UCSD-AML1 (cell line): Measurements from ENCODE around the gene ITGA6.

Experiments
- DNase-seq: peaks from one replicate; lab custom pipeline; 2025; ENCODE audit not compliant: unreplicated experiment; lab: John Stamatoyannopoulos, UW

ITGA6 gene

DNA sequence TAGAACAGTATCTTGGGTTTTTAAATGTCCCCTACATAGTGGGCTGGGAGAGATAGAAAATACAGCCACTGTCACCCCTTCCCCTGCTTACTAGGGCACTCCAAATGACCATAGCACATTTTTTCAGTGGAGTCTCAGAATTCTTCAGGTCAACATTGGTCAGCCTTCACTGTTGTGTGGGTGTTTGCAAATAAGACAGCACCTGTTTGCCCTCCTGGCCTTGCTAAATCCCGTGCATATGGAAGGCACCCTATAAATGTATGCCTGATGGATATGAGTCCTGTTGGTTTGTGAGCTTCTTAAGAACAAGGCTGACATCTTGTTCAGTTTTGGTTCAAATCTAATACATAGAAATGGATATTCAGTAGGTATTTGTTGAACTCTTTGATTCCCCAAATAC is 12.5 kb downstream of the ITGA6 start:
- no peak for DNase-seq

DNA sequence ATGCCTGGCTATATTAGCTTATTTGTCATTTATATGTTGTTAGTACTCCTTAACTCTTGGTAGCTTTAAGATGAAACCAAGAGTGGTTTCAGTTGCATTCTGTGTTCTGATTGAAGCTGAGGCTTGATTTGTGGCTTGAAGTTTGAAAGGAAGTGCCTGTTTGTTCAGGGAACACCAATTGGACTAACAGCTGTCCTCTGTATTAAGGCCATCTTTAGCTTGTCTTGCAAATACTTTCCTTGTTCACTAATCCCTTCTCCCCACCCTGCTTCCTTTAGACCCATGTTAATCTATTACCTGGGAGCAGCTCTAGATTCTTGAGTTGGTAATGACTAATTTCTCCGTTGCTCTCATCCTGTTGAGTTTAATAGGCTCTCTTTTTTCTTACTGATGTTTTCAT is 13.4 kb downstream of the ITGA6 start:
- DNase-seq, result no peak

DNA sequence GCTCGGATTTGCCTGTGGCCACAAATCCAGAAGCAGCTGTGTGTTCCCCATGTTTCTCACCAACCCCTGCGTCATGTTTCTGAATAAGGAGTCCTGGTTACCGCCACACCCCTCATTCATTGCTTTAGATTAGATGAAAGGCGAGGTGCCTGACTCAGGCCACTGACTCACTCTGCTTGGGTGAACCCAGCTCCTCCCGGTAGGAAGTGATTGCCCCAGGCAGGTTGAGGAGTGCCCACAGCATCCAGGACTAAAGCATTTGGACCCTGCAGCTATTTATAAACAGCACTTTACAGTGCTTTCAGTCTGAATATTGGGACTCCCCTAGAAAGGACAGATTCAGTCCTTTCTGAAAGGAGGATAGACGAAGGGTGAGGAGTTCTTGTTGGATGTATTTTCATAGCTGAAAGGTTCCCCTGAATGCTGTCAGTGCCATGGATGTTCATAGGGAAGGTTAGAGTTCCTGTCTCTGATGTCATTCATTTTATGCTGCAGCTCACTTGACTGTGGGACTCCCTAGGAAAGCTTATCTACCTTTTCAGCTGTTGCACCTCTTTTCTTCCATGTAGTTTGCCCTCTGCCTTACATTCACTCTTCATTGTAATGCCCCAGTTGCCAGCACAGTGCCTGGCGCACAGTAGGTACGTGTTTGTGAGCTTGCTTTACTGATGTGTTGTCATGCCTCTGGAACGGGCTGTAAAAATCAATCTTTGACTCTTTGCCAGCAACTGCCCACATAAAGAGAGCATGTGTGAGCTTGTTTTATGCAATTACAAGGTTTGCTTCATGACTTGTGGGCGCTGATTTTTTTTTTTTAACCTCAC is 14.9 kb downstream of the ITGA6 start:
- DNase-seq, result no peak

DNA sequence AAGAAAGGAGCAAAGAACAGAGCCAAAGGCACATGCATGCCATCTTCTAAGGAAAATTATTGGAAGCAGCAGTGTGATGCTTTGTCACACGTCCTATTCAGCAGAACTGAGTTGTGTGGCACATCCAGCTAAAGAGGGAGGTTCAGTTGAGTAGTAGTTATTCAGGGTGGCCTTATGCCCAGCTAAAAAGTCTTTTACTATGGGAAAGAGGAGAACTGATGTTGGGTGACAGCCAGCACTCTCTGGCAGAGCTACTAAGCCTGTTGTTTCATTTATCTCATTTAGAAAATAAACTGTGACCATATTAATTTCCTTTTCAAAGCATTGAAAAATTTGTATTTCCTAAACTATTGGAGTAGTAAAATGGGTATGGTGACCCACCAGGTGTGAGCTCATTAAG is 18.5 kb downstream of the ITGA6 start:
- DNase-seq, result no peak

DNA sequence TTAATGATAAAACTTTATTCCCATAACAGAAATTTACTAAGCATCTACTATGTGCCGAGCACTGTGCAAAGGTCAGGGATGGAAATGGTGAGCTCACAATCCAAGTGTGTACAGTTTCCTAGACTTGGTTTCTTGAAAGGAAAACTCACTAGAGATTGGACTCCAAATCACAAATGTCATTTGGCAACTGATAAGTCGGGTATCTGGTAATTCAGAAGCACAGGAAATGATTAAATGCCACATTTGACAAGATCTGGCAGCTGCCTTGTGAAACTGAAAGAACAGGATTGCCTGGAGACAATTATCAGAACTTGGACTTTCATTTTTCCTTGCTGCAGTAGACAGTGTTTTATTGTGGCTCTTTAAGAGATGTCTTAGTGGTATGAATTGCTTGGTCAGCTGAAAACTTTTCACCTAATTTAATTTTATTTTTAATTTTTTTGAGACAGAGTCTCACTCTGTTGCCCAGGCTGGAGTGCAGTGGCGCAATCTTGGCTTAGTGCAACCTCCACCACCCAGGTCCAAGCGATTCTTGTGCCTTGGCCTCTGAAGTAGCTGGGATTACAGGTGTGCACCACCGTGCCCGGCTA is 19.2 kb downstream of the ITGA6 start:
- DNase-seq, result no peak

DNA sequence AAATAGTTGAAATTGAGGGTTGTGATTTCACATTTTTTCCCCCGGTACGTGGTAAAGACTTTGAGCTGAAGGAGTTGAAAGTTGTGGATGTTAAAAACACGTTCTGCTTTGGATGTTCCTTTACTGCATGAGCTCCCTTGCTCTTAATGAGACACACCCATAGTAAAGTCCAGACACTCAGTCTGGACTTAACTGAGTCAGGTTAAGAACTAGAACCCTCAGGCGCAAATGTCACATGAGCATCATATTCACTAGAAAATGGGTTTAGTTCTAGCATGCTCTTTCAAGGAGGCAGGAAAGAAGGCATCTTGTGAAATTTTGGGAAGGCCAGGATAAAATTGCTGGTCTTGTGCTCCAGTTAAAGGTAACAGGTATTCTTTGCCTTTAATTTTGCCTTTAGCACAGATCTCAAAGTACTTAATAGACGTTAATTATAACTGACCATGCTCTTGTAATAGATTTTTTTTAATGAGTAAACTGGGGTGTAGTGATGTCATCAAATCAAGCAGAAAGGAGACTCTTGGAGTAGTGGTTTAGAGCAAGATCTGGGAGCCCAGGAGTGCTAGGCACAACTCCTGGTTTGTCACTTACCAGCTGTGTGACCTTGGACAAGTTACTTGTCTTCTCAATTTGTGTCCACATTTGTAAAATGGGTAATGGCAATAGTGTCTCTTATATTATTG is 20.6 kb downstream of the ITGA6 start:
- no peak for DNase-seq

DNA sequence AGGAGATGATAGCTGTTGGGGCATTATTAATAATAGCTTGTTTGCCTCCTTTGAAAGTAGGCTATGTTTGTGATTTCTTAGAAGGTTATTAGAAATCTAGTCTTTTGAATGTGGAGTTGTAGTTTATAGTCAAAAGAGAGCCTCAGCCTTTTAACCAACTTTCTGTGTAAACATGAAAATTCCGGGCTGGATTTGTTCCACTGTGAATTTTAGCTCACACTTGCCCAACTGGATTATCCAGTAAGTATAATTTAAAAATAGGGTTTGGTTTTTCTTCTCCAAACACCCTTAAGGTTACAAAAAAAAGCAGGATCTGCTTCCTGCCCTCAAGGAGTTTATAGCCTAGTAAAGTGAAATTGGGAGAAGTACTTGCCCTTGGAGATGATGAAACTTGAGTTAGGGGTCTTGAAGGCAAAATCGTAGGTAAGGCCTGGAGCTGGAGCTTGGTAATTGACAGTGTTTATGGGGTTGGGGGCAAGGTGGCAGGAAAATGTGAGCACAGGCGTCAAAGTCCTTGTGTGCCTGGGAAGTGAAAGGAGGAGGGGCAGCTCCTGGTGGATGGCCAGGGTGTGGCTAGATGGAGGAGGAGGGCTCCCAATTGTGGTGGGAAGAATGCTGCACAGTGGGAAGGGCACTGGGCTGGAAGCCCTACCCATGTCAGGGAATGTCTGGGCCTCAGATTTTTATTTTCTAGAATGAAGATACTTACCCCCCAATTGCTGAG is 21.3 kb downstream of the ITGA6 start:
- no peak for DNase-seq

DNA sequence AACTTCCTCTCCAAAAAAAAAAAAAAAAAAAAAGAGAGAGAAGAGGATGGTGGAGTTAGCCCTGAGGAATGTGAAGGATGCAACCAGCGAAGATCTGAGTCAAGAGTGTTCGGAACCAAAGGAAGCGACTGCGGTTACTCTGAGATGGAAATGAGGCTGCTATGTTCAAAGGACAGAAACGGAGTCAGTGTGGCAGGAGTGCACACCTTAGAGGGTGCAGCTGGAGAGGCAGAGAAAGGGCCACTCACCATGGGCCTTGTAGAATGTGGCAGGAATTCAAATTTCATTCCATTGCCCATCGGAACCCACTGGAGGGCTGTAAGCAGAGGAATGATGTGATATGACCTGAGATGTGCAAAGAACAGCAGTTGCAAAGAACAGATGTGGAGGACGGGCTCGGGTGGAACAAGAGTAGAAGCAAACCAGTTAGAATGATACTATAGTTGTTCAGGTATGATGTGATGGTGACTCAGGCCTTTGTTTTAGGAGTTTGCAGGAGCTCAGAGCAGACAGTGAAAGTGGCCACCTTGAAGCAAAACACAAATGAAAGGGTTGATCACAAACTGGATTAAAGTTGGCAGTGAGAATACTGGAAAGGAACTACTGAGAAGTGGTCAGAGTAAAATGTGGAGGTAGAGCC is 22.6 kb downstream of the ITGA6 start:
- no peak for DNase-seq

DNA sequence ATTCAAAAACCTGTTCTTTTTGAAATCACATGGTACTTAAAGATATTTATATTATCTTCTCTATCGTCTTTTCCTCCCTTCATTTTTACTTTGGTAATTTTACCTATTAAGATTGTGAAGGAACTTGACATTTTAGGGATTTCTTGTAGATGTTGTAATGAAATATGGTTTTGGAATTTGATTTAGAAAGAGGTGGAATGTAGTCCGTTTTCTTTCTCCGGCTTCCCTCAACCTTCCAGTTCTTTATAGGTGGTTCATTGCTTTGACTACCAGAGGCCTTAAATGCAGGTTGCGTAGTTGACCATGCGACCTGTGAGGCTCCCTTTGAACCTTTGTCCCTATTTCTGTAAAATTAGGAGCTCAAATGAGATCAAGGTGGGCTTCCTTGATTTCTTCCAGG is 24.5 kb downstream of the ITGA6 start:
- DNase-seq, result no peak

DNA sequence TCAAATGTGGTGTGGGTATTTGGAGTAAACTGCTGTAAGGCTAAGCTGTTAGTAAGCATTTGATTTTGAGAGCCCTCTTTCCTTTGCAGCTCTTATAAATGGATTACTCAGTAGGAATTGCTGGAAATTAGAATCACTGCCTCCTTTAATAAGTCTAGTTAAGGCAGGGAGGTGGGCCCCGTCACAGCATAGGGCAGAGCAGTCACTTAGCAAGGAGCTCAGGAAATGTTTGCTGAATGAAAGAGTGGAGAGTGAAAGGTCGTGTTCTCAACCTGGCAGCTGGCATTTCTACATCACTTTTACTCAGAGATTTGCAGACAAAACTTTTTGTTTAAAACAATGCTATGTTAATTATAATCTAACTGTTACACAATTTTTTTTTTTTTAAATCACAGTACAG is 25.5 kb downstream of the ITGA6 start:
- no peak for DNase-seq

DNA sequence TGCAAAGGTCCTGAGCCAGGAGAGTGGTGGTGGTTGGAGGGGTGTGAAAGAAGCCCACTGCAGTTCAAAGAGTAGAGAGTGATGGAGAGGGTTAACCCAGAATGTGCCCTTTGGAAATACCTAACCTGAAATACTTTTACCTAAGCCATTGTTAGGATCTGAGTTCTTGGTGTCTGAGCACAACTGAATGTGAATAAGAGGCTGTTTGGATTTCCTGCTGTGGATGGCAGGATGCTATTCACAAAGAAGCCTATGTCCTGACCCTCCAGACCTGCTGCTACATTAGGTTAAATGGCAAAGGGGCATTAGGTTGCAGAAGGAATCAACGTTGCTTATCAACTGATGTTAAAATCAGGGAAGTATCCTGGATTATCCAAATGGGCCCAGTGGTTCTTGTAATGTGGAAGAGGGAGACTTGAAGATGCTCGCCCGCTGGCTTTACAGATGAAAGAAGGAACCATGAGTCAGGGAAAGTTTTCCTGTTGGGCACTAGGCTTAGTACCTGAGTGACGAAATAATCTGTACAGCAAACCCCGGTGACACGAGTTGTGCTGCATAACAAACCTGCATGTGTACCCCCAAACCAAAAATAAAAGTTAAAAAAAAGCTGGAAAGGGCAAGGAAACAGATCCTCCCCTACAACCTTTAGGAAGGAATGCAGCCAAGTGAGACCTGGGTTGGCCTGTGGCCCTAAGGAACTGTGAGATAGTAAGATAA is 27.2 kb downstream of the ITGA6 start:
- DNase-seq, result no peak

DNA sequence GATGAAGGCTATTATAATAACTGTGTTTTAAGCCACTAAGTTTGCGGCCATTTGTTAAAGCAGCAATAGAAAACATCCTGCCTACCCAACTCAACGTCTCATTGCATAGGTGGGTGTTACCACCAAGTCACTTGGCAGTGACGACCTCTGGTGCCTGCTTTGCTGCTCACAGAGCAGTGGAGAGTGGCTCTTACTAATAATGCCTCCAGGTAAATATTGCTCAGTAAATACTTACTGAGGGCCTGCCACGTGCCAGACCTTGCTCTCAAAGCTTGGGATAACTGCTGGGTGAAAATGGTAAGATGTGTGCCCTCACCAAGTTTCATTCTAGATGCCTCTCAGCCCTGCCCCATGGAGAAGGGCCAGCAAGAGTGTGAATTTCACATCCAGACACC is 27.7 kb downstream of the ITGA6 start:
- DNase-seq, result no peak

DNA sequence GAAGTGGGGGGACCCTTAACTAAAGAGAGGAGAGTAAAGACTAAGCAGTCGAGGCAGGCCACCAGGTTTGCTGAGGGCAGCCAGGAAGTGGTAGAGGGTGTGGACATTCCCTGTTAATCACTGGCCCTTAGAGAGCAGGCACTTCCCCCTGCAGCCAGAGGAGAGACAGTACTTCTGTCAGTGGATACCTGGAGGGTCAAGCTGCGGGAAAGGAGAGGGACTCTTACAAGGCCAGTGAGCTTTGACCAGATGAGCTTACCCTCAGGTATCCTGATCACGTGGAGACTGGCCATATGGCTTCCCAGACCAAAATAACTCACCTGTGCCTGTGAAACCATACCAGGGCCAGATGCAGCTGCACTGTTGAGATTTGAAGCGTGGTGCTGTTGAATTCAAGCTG is 28.6 kb downstream of the ITGA6 start:
- DNase-seq, result no peak

DNA sequence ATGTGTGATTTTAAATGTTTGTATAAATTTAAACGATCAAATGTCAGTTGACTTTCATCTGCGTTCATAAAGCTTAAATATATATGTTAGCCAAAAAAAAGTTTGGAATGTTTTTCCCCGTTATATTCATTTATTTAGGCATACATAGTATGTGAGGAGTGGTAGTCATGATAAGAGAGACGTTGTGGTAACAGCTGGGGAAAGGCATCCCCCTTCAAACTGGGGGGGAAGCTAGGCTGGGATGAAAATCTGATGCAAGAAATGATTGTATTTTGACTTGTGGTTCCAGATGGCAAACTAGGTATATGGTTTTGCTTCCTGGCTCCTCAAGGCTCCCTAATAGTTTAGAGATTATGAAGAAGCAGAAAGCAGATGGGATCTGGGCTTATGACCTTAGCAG is 30.1 kb downstream of the ITGA6 start:
- DNase-seq, result no peak

DNA sequence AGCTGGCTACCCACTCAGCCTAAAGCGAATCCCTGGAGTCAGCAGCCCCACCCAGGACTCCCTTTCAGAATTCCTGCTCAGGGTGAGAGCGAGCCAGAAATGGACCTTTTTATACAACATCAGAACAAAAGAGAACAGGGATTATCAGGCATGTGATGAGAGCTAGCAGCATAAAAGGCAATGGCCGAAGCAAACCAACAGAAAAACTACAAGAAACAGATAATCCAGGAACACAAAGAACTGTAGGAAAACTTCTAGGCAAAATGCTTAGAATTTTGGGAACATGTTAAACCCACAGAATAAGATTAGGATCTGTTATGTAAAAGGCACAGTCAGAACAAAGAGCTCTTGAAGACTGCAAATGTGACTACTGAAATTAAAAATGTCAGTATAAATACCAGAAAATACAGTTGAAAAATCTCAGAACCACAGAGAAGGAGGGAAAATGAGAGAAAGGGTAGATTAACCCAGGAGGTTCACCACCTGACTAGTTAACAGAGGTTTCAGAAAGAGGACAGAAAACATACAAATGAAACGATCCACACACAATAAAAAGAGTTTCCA is 31.3 kb downstream of the ITGA6 start:
- DNase-seq, result no peak

DNA sequence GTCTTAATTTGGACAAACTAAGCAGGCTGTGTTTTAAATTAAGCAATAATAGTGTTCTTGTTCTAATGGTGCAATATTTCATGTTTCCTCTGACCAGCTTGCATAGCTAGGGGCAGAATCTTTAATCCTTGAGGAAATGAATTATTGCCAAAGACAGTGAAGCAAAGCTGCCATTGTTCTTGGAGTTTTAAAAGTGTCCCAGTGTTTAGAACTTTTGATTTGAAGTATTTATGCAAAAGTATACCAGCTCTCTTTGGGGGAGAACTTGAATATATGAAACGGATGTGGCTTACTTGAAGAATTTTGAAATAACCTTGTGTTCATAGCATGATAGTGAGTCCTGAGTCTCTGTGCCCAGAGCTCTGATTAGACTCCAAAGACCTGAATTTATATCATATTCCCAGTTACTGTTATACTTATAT is 33.4 kb downstream of the ITGA6 start:
- DNase-seq, result no peak

DNA sequence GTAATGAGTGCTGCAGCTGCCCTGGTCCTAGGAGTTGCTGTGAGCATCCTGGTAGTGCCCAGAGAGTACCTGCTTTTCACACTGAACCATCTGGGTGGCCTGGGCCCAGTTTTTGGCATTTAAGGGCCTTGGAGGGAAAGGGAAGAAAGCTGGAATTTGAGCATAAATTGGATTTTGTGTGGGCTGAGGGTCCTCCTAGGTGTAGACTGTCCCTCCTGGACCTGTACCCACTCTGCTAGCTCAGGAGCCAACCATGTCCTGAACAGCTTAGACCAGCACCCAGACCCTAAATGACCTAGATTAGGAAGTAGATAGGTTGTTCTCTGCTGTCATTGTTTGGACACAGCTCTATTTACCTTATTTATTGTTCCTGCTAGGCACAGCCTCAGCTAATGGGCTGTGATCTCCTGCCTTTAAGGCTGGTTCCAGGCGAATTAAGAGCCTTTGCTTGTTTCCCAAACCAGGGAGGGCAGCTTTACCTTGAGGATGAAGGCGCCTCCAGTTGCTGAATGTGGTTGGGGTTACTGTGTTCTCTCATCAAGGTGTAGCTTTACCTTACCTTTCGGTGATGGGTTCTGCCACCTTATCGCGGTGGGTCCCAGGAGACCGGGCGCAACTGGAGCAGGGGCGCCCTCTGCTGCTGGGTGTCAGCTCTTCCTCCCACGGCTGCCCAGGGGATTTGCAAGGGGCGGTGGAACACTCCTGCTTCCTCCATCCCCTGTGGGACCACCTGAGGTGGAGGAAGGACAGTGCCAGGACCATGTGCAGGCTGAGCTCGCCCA is 34.4 kb downstream of the ITGA6 start:
- DNase-seq, result peak; percentile 74

DNA sequence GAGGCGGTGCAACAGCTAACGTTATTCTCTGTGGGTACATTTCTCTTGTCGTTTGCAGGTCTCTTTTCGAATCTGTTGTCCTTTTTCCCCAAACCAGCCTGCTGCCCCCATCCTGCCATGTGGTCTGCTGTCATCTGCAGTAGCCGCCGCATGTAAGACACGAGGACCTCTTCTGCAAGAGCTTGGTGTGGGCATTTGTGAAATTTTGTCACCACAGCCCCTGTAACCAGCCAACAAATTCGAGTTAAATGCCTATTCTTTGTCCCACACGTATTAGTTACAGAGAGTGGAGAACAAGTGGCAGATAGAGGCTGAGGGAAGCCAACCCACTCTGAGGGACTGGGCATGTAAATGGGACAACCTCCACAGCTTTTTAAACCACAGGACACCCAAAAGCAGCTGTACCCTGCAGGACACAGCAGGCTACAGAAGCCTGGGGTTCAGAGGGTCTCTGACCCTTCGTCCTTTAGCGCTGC is 35.0 kb downstream of the ITGA6 start:
- peak; percentile 48 for DNase-seq

DNA sequence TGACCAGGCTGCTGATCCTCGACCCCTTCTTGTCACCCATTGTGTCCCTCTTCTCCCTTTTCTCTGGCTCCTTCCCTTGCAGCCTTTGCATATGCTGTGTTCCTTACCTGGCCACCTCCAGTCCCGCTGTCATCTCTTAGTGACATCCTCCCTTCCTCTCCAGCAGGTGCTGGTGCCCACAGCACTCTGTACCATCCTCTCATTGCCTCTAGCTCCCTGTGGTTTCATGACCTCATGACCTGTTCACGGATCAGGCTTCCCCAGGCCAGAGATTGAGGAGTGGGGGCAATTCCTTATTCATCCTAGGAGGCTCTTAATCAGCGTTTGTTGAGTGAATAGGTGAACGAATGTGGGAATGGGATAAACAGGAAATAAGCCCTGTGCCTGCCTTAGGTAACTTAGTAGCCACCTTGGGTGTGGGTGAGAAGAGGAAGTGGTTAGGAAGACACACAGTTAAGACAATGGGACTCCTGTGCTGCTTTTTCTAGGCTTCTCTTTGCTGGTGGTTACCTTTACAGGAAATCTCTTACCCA is 35.5 kb downstream of the ITGA6 start:
- DNase-seq, result no peak
